DMS79 (cell line): Measurements from ENCODE around the gene MAGEC3.

Source experiments
- DNase-seq: peaks from one replicate; lab custom pipeline; 2025; lab: John Stamatoyannopoulos, UW

Gene MAGEC3

GRCh38 chrX:141947350-141947749 is 109.2 kb downstream of the MAGEC3 start:
- no peak for DNase-seq
